GM20000 (cell line): ENCODE results near the gene EPHA7.

Experiments
- DNase-seq: peaks from one replicate; pipeline ENCODE4 v3.0.0; 2012; ENCODE audit warnings: low spot score
- CTCF ChIP-seq: IDR thresholded peaks from 2 replicates; pipeline ENCODE4 v1.5.1; 2012; ENCODE audit warnings: mild to moderate bottlenecking, control low read depth; ENCODE audit errors: extremely low read depth, missing control alignments

Gene EPHA7

DNA sequence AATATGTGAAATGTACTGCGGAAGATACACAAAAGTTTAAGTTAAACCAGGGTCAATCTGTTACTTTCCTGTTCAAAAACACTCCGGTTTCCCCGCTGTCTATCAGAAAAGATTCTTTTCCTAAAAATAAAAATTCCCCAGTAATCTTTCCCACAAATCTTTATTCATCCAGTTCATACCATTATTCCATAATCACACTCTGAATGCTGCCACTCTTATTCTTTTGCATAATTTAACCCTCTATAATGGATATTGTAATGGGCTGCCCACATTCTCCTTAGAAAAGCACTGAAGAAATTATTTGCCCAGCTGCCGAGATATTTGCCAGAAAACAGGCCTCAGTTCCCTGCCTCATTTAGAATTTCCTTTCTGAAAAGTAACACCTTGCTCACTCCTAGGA is 68.6 kb downstream of the EPHA7 start:
- TF ChIP-seq CTCF, result no peak
- no peak for DNase-seq

GRCh38 chr6:93344333-93344835 is 75.0 kb downstream of the EPHA7 start:
- no peak for TF ChIP-seq CTCF
- DNase-seq, result no peak

DNA sequence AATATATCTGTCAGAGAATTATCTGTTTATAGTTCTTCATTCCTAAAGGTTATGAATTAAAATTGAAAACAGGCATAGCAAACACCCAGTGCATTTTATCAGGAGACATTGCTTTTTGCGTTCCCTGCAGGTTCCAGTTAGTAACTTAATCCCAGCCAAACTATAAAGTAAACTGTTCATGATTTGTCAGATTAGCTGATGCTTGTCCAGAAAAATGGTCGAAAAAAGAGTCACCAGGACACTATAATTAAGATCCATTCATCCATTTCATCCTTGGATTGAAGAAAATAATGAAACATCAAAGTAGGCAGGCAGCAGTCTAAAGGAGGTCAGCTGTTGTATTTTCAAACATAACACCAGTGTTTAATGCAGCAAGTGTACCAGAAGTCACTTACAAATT is 75.9 kb downstream of the EPHA7 start:
- no peak for DNase-seq
- TF ChIP-seq CTCF, result no peak

- TF ChIP-seq CTCF, result no peak
Measured at GRCh38 chr6:93341900-93342613, 77.3 kb downstream of the EPHA7 start.

DNA sequence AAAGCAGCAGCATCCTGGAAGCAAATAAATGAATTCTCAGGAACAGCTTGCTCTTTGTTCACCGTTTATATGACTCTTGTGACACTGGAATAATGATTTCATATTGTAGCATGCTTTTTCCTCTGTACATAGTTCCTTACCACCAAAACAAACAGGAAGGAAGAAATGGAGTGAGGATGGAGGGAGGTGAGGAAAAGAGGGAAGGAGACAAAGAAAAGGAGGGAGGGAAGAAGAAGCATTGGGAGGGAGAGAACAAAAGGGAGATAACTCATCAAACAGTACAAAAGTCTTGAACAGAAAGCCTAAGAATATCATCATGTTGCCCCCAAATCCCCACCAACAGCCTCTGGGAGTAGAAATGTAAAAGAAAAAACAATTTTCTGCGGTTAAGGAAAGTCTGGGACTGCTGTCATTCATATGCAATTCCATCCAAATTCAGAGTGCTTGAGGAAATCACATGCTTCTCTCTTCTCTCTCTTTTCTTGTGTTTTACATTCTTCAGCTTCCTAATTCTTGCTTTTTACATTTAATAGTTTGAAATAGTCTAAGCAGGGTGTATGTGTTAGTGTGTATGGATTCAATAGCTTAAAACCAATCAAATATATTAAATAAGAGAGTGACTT is 81.5 kb downstream of the EPHA7 start:
- no peak for TF ChIP-seq CTCF
- DNase-seq, result no peak

More at GRCh38 chr6:93341900-93342613, 77.3 kb downstream of the EPHA7 start:
- DNase-seq, result no peak

DNA sequence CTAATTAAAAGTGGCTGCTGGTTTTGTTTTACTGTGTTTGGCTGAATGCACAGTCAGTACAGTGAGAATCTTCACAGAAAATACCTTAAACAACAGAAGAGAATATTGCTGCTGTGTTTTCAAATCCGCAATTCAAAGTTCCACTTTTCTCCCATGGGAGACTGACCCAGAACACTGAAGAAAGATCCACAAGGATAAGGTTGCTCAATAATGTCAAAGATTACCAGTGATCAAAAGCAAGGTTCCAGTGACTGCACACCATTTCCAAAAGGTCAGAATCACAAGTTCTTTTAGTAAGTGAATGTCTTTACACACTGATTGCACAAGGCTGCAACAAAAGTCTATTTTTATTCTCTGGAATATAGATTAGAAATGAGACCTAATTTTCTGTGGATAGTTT is 82.3 kb downstream of the EPHA7 start:
- DNase-seq, result no peak
- no peak for TF ChIP-seq CTCF

DNA sequence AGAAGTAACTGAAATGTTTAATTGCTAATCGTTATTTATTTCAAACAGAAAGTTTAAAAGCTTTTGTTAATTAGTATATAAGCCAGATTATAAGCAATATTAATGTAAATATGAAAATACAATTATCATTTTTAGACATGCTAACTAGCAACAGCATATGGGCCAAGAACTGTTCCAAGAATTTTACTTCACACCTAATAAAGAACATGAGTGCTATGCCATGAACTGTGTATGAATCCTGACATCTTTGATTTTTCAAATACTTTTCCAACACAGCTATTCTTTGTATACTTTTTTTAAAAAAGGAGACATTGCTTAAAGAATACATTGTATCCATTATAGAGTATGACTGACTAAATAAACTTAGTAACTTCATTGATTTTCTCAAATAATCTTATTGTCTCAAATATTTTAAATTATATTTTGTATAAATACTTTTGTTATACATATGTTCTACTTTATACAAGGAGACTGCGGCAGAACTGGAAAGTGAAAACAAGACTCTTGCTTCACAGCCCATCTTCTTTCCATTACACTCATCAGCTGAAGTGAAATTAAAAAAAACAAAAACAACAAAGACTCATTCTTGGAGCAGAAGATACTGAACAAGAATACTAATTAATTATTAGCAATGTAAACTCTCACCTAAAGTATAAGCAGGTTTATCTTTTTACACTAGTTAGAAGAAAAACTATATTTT is 89.9 kb downstream of the EPHA7 start:
- no peak for TF ChIP-seq CTCF
- DNase-seq, result no peak
